NCI-H2029 (cell line): Measurements from ENCODE around the gene ERC1.
"Not testable (repeated sequence)": the region's sequence is repeated elsewhere in the genome, so short reads cannot be mapped to it uniquely, and the experiment has no call there.

Experiments
- DNase-seq: peaks from one replicate; lab custom pipeline; 2025; lab: John Stamatoyannopoulos, UW

Gene ERC1

DNA sequence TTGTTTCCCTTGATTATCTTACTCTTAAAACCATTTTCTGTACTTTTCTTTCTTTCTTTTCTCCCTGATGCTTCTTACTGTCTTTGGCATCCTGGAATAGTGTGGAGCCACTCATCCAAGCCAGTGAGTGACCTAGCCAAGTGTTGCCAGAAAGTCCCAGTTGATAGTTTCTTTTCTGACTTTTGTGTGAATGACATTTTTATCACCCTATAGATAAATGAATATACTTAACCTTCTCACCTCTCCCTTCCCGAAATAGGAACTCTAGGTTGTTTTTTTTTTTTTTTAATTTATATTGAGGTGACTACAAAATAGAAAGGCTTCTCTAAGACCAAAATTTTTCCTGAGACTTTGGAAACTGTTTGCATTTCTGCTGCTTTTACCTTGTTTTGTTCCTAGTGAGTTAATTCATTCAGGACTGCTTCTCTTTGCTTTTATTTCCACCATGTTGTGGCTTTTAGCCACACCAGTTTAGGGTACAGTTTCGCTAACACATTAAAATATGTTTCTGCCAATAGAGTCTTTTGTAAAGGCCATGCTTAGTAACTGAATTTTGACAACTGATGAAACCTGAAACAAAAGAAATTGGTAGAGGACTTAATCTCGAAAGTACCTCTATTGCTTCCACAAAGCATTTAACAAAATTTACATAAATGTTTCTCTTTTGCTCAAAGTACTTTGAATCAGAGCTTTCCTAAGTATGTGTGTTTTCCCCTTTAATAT, 194.6 kb downstream of the ERC1 start:
- DNase-seq = no peak

DNA sequence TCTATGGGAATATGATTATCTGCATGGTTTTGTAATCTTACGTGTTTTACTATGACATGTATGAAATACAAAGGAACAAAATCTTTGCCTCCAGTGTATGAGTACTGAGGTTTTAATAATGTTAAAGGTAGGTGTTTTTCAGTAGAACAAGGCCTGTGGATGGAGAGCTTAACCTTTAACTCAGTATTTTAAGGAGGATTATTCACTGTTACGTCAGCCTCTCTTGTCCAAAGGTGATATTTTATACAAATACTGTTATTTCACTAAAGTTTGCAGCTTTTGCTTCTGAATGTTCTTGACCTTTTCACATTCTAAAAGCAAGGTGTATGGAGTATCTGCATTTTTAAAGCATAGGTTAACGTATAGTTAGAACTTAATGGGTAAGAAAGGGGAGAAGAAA, 195.3 kb downstream of the ERC1 start:
- no peak for DNase-seq

DNA sequence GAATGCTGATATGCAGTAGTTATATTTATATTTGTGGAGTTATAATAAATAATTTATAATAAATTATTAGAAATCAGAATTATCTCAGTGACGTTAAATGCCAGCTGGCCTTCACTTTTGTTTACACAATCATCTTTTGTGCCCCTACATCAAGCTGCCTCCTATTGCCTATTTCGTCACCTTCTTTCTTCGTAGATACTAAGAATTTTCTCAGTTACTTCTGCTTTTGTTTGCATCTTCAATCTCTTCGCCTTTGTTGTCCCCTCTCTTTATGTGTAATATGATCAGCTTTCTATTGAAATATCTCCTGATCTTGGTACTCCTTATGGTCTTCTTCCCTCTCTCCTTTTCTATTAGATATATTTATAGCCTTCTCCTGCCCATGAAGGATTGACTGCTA, 197.0 kb downstream of the ERC1 start:
- no peak for DNase-seq

DNA sequence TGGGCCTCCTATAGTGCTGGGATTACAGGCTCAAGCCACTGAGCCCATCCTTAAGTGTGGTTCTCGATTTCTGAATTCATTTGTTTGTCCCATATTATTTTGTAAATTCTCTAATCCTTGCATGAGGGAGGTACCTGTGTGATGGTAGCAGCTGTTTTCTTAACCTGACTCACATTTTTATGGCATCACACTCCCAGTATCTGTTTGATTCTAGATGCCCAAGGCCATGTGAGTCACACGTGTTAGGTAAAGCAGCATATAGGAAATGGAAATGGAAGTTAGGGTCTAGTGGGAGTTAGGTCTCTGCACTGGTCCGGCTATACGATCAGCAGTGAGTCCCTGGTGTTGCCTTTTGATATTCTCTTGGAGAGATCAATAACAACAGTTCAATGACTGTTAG, 198.1 kb downstream of the ERC1 start:
- DNase-seq = no peak

DNA sequence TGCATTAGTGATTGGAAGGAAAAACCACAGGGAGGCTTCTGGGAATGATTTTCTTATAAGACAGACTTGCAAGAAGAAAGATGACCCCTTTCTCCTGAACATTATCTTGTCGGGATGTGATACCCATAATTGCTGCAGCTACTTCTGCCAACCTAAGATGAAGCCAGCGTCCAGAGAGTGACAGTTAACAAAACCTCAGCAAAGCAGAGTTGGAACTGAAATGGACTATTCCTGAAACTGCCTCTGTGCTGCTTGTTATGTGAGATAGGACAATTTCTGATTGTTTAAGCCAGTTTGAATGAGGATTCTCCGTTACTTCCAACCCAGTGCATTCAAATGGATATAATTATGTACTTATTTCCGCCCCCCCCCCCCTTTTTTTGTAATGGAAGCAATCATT, 204.5 kb downstream of the ERC1 start:
- no peak for DNase-seq

DNA sequence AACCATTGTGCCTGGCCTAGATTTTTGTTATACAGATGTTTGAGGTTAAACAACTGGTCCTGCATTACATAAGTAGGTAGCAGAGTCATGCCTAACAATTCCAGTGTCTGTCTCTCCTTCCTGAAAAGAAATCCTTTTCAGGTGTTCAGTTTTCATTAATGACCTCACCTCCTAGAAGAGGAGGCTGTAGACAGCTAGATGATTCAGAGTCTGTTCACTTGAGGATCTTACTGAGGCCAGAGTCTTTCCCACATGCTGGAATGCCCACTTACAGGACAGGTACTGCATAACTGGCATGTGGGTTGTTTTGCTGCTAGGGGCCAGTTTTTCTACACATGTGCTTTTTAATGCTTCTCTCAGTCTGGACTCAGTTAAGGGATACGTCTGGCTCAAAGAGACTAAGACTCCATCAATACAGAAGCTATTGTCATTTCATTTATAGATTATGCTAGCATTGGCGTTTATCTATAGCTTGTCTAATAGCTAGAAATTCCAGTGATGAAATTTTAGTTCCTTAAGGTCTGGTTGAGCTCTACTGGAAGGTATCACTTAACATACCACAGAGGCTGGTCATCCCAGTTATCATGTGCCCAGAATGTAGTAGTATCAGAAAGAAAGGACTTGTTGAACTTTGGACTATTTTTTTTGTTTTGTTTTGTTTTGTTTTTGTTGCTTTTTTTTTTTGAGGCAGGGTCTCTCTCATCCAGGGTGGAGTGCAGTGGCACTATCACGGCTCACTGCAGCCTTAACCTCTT, 206.4 kb downstream of the ERC1 start:
- DNase-seq = no peak

DNA sequence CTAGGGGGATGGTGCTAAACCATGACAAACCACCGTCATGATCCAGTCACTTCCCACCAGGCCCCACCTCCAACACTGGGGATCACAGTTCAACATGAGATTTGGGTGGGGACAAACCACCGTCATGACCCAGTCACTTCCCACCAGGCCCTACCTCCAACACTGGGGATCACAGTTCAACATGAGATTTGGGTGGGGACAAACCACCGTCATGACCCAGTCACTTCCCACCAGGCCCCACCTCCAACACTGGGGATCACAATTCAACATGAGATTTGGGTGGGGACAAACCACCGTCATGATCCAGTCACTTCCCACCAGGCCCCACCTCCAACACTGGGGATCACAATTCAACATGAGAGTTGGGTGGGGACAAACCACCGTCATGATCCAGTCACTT, 207.8 kb downstream of the ERC1 start:
- DNase-seq = not testable (repeated sequence)

DNA sequence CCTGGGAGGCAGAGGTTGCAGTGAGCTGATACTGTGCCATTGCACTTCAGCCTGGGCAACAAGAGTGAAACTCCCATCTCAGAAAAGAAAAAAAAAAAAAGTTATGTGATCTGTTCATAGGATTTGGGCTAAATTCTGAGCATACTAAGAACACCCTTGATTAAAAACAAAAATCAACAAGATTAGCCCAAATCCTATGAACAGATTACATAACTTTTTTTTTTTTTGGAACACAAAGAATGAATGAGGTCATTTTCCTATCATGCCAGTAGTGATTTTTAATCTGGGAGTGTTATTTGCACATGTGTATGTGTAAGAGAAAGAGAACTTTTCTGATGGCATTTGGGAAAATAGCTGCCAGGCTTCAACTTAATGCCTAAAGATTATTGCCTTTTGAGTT, 208.7 kb downstream of the ERC1 start:
- DNase-seq = no peak

DNA sequence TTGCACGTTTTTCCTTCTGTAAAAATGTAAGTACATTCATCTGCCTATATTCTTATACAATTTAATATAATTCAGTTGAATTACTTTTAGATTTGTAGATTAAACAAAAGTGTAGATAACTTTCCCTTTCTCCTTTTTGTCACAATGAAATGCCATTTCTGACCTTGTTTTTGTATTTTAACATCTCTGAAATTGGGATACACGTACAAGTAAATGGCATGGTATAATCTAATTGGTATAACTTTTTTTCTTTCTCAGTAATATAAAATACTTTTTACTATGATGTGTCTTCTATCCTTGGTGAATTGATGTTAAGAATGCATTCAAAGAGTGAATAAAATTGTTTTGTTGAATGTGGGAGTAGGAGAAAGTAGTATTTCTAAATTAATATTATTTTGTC, 210.0 kb downstream of the ERC1 start:
- DNase-seq = no peak

DNA sequence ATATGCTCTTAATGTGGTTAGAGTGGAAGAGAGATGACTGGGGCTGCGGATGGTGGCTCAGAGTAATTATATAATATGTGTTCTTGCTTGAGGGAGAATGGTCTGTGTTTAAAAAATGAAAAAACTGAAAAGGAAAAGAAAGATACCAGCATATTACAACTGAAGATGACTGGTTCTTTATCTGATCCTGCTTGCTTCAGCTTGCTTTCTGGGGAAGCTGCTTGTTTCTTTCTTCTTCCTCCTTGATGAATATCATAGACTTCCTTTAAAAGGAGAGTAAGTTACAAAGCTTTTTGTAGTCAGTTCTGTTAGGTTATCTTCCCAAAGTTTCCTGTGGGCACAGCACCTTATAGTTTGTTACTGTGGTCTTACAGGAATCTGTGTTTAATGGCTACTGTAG, 210.9 kb downstream of the ERC1 start:
- no peak for DNase-seq

DNA sequence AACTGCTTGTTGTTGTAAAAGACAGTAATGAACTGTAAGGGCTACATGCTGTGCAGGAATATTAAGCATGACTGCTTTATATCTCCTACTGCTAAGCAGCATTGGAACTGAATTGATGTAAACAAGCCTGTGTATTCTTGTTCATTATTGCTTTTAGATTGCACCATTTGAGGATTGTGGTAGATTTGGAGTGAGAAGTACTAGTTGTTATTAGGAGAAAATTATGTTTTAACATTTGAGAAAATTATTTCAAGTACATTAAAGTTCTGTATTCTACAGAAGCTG, 212.7 kb downstream of the ERC1 start:
- DNase-seq = no peak

DNA sequence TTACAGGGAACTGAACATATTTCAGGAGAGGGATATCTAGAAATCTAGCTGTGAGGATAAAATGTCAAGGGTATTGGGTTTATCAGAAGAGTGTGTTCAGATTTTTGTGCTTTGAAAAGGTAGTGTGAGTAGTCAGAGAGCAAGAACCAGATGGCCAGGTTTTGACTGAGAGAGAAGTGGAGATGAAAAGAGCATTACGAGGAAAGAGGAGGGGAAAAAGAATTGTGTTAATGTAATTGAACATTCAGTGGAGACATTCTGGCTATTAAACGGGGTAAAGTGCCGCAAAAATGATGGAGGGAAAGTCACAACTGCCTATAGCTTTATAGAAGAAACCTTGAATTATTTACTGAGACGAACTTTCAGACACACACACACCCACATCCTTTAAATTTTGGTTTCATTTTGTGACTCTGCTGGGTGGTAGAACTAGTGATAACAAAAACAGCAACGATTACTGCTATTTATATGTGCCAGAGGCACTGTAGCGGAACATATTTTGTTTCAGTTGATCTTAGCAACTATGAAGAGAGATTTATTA, 213.6 kb downstream of the ERC1 start:
- DNase-seq = no peak

DNA sequence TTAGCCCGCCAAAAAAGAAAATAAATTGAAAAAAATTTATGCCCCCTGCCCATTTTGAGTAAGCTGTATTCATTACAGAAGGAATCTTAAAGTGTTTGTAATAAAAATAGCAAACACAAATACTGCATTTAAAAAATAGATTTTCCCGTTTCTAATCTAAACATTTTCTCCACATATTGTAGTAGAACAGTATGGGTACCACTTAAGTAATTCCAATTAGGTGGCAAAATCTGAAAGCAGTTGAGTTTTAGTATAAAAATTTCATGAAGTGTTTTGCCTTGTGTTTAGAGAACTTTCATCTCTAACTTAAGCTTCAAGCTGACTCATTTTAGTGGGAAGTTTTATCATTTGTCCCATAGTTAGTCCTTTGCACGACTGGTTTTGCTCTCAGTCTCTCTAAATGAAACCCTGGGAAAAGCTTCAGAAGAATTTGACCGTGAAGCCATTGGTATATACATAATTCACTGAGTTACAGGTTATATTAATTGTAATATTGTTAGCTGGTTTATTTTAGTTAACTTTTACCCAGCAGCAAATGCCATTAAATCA, 214.6 kb downstream of the ERC1 start:
- DNase-seq = no peak

DNA sequence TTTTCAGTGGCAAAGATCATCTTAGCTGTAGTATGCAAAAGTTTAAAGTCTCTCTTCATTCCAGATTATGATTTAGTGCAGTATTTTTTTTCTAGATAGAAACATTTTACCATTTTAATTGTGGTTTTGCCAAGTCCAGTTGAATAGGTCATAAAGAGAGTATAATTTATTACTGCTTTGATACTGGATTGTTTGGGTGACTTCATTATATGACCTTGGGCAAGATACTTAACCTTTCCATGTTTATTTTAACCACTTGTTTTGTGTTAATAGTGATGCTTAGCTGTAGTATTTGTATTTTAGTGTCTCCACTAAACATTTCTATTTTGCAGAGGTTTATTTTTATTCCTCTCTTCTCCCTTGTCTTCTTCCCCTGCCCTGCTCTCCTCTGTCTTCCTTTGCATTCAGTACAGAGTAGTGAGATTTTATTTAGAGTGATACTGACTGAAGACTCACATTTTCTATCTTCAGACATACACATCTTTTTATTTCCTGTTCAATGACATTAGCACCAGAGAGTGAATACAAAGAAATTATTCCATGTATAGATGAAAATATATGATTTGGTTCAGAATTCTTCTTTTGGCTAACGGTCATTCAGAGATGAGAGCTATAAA, 215.2 kb downstream of the ERC1 start:
- DNase-seq = no peak

DNA sequence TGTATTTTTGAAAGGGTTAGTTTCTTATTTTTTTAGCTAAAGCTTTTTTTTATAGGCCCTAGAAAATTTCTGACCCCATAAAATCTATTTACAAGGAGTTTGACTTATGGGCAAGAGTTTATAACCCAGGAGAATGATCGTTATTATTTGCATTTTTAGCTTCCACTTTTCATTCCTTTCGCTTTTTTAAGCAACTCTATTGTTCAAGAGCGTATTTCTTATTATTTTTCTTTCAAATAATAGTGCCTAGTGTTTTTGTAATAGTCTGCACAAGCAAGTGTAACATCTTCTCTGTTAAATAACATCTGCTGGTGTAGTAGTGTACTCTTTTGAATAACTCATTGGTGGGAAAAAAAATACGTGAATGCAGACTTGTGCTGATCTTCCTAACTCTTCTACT, 216.3 kb downstream of the ERC1 start:
- DNase-seq = no peak

DNA sequence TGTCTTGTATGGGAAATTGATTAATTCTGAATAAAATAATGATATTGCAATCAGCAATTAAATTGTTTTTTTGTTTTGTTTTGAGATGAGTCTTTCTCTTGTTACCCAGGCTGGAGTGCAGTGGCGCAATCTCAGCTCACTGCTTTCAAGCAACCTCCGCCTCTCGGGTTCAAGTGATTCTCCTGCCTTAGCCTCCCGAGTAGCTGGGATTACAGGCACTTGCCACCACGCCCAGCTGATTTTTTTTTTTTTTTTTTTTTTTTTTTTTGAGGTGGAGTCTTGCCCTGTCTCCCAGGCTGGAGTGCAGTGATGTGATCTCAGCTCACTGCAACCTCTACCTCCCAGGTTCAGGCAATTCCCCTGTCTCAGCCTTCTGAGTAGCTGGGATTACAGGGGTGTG, 217.7 kb downstream of the ERC1 start:
- DNase-seq = not testable (repeated sequence)

DNA sequence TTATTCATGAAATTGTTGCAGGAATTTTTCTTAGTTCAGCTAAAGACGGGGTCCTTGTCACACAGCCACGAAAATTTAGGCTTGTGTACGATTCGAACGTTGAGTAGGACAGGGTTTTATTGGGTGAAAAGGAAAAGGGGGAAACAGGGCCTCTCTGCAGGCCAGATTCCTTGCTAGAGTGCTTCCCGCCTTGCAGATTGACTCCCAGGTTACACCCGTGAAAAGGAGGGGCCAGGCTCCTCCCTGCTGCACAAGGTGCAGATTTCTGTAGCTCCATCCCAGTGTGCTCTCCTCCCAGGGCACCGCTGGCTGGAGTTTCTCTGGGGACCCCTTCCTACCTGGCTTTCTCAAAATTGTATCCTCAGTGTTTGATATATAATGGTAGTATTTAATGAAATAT, 221.5 kb downstream of the ERC1 start:
- DNase-seq = no peak

DNA sequence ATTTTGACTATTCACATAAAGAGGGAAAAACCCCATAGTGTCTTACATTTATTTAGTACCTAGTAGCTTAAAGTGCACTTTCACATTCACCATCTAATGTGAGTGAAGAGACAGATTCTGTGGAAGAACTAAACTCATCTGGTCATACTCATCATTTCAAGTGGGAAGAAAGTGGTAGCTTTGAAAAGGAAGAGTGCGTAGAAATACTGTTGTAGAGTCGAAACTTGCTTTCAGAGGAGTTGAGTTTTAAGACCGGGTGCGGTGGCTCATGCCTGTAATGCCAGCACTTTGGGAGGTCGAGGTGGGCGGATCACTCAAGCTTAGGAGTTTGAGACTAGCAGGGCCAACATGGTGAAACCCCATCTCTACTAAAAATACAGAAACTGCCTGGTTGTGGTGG, 222.2 kb downstream of the ERC1 start:
- DNase-seq = no peak

DNA sequence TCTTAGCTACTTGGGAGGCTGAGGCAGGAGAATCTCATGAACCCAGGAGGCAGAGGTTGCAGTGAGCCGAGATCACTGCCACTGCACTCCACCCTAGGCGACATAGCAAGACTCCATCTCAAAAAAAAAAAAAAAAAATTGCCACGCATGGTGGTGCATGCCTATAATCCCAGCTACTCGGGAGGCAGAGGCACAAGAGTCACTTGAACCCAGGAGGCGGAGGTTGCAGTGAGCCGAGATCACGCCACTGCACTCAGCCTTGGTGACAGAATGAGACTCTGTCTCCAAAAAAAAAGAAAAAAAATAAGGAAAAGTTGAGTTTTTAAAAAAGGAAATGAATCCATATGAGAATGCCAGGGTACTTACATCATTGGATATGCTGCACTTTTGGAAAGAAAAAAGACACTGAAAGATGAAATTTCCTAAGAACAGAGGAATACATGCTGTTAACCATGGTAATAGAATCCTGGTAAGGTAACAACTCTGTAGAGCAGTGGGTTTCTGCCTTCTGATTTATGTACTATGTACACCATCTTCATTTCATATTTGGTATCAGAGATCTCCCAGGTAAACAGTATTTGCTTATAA, 222.7 kb downstream of the ERC1 start:
- DNase-seq = no peak

DNA sequence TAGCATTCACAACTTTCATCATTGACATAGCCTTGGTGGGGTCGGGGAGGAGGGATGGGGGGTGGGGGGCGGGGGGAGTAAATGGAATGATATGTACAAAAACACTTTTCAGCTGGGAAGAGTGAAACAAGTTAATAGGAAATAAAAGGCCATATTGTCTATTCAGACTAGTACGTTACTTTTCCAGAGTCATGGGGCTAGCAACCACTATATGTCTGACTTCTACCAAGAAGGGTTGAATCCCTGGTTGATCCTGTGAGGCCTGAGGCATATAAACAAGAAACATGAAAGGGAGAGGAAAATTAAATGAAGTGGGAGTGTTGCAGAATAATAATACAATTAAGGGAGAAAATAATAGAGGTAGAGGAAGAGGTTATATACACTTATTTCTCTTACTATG, 225.5 kb downstream of the ERC1 start:
- DNase-seq = no peak

DNA sequence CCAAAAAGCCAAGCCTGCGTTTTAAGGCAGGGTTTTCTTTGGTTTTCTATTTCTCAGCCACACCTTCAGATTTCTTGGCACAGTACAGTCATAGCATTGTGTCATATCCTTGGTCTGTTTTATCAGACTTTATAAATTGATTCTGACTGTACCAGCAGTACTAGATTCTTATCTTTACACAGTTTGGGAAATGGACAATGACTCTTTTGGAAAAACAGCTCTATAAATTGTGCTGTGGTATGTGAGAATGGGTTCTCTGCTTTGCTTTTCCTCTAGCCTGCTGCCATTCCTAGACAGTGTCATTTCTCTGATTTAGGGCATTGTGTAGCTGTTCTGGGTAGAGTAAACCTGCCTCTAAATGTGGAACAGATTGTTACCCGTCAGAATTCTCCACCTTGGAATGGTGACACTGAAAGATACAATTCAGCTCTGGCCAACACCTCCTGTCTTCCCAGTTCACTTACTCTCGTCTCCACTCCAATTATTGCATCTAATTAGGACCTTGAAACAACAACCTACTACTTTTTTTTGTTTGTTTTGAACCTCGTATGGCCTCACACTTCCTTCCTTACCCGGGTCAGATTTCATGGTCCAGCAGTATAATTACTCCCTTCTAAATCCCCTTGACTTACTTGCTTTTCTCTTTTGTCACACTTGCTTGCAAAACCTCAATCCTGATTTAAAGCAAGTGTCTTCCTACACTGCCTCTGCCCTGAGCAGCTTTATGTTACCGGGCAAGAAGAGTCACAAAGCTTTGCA, 226.3 kb downstream of the ERC1 start:
- DNase-seq = no peak

DNA sequence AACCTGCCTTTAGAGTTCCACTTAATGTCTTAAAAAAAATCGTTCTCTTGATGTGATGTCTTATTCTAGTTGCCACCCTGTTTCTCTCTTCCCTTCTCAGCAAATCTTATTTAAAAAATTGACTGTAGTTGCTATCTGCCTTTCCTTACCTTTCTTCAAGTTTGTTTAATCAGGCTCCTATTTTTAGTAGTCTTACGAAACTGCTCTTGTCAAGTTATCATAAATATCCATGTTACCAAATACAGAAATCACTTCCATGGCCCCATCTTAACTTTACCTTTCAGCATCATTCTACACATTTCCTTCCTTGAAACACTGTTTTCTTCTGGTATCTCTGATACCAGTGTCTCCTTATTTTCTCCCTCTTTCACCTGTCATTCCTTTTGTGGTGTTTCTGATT, 227.3 kb downstream of the ERC1 start:
- no peak for DNase-seq
